Breast epithelium (tissue), 3 donors: ENCODE data around the gene CTTN.

ENCODE experiments used
- POLR2A ChIP-seq: fragments of 450-650 bp; IDR thresholded peaks from one replicate; pipeline ENCODE4 v1.6.1; 2016; ENCODE audit warnings: antibody characterized with exemption, mild to moderate bottlenecking, moderate library complexity
- TF ChIP-seq, protein P1 (sequence below), 3 donors: fragments of 450-650 bp; IDR thresholded peaks; one replicate each; pipeline ENCODE4 v1.5.1; 2016 to 2017; ENCODE audit warnings: antibody characterized with exemption in 3 of 3, mild to moderate bottlenecking in 3 of 3, moderate library complexity in 3 of 3

DNA sequence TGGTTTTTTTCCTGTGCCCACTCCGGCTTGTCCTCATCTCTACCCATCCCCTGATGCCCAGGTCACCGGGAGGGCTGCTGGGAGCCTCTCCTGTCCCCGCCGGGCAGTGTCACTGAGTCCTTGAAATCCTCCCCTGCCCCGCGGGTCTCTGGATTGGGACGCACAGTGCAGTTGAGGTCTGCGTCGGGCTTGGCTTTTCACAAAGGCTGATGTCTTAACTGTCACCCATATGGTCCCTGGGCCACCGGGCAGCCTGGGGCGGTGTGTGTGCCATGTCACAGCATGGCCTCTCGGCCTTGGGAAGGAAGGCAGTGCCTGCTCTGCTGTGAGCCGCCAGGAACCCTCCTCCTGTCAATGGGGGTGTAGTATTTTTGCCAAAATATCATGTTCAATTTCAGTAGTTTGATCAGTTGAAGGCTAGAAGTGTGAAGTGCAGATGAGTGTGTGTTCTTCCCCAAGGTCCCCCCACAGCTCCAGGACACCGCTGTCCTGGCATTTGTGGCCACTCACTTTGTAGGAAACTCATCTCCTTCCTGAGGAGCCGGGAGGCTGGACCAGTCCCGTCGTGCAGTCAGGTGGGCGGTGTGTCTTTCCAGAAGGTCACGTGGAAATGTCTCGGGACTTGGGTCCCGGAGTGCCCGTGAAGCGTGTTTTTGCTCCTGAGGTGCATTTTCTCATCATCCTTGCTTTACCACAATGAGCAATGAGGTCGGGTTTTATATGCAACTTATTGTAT, 37.6 kb downstream of the CTTN start:
- TF ChIP-seq, protein P1, sequence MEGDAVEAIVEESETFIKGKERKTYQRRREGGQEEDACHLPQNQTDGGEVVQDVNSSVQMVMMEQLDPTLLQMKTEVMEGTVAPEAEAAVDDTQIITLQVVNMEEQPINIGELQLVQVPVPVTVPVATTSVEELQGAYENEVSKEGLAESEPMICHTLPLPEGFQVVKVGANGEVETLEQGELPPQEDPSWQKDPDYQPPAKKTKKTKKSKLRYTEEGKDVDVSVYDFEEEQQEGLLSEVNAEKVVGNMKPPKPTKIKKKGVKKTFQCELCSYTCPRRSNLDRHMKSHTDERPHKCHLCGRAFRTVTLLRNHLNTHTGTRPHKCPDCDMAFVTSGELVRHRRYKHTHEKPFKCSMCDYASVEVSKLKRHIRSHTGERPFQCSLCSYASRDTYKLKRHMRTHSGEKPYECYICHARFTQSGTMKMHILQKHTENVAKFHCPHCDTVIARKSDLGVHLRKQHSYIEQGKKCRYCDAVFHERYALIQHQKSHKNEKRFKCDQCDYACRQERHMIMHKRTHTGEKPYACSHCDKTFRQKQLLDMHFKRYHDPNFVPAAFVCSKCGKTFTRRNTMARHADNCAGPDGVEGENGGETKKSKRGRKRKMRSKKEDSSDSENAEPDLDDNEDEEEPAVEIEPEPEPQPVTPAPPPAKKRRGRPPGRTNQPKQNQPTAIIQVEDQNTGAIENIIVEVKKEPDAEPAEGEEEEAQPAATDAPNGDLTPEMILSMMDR (IDR thresholded peaks at IDR 0.05) = no peak
- TF ChIP-seq POLR2A = no peak
